HG02852 (cell line): ENCODE results near the gene TMEM238L.

Source experiments
- ATAC-seq: cut with Tn5 transposase; IDR thresholded peaks from one replicate; pipeline ENCODE4 v1.9.1; 2021; ENCODE audit warnings: mild to moderate bottlenecking, moderate library complexity; ENCODE audit not compliant: unreplicated experiment

TMEM238L gene

GRCh38 chr17:10775740-10776356 lies 28.1 kb downstream of the TMEM238L start:
- no peak for ATAC-seq

GRCh38 chr17:10775058-10775457 lies 28.8 kb downstream of the TMEM238L start:
- ATAC-seq = no peak

- ATAC-seq = no peak
These were observed 30.5 kb downstream of the TMEM238L start for GRCh38 chr17:10773391-10773790.

GRCh38 chr17:10772425-10773380 lies 31.2 kb downstream of the TMEM238L start:
- ATAC-seq = no peak

GRCh38 chr17:10771148-10771547 lies 32.8 kb downstream of the TMEM238L start:
- no peak for ATAC-seq

GRCh38 chr17:10769840-10770239 lies 34.1 kb downstream of the TMEM238L start:
- no peak for ATAC-seq

- ATAC-seq = no peak
These were observed 35.1 kb downstream of the TMEM238L start for GRCh38 chr17:10768750-10769251.

GRCh38 chr17:10767232-10767631 lies 36.7 kb downstream of the TMEM238L start:
- no peak for ATAC-seq

GRCh38 chr17:10762037-10762436 lies 41.9 kb downstream of the TMEM238L start:
- ATAC-seq = no peak

GRCh38 chr17:10761281-10761680 lies 42.6 kb downstream of the TMEM238L start:
- no peak for ATAC-seq

- ATAC-seq = no peak
These were observed 45.8 kb downstream of the TMEM238L start for GRCh38 chr17:10758062-10758461.

GRCh38 chr17:10757647-10758046 lies 46.3 kb downstream of the TMEM238L start:
- no peak for ATAC-seq

GRCh38 chr17:10757067-10757466 lies 46.8 kb downstream of the TMEM238L start:
- no peak for ATAC-seq

- no peak for ATAC-seq
These were observed 47.3 kb downstream of the TMEM238L start for GRCh38 chr17:10756619-10757018.

- no peak for ATAC-seq
These were observed 47.7 kb downstream of the TMEM238L start for GRCh38 chr17:10756185-10756584.

GRCh38 chr17:10755592-10756127 lies 48.2 kb downstream of the TMEM238L start:
- no peak for ATAC-seq

- no peak for ATAC-seq
These were observed 48.9 kb downstream of the TMEM238L start for GRCh38 chr17:10754861-10755591.

- no peak for ATAC-seq
These were observed 49.8 kb downstream of the TMEM238L start for GRCh38 chr17:10754109-10754508.

- no peak for ATAC-seq
These were observed 51.2 kb downstream of the TMEM238L start for GRCh38 chr17:10752696-10753095.

- ATAC-seq = no peak
These were observed 52.3 kb downstream of the TMEM238L start for GRCh38 chr17:10751563-10751962.

GRCh38 chr17:10750210-10750609 lies 53.7 kb downstream of the TMEM238L start:
- no peak for ATAC-seq
